HCT116 (cell line): ENCODE results near the gene DBNDD2. TPM values are rescaled to one million over a fixed set of nuclear protein-coding genes. Genes with fewer than 3 reads are reported as not detected.

Experiments
- ATAC-seq: fragments of 200-7000 bp; cut with Tn5 transposase; 2 replicates; pipeline ENCODE4 v1.9.1; 2020; ENCODE audit warnings: mild to moderate bottlenecking, moderate library complexity
- BruUV-seq: library from RNA; stranded (reverse); fragments of 400-500 nt; replicated peaks from 2 replicates; lab custom pipeline; 2021; lab: Mats Ljungman, UMichigan
- CTCF ChIA-PET: fragments of 300-600 bp; sonication (Branson Sonifier 250); formaldehyde crosslinking; loops from one replicate; lab custom pipeline; 2021; ENCODE audit warnings: antibody characterized with exemption; lab: Charles Lee
- POLR2A ChIA-PET: fragments of 300-600, 350-600 bp; sonication (Branson Sonifier 250); formaldehyde crosslinking; loops from one replicate; lab custom pipeline; 2021; ENCODE audit warnings: antibody characterized with exemption; lab: Charles Lee
- RAD21 ChIA-PET, 2 experiments: fragments of 300-600 bp; sonication (Branson Sonifier 250); formaldehyde crosslinking; loops; one replicate each; lab custom pipeline; 2023; ENCODE audit warnings: low total read pairs in 2 of 2; ENCODE audit not compliant: uncharacterized antibody in 2 of 2, unreplicated experiment in 2 of 2, low non-redundant PET in 1 of 2; lab: Charles Lee
- DNase-seq: peaks from one replicate; pipeline ENCODE4 v3.0.0-alpha.2; 2010; ENCODE audit warnings: low read depth, low spot score
- H2AFZ ChIP-seq: fragments of 200-600 bp; shearing (Covaris generic), sonication (generic); 2 replicates; pipeline ENCODE4 v1.6.1; 2017; ENCODE audit warnings: low read depth, mixed run types, mixed read lengths, antibody characterized with exemption, low read length; ENCODE audit not compliant: poor library complexity, severe bottlenecking
- H3K27ac ChIP-seq: 2 replicates; pipeline ENCODE4 v1.5.1; 2012; ENCODE audit warnings: low read depth, low read length
- H3K27me3 ChIP-seq: fragments of 200-600 bp; sonication (generic); 2 replicates; pipeline ENCODE4 v1.6.1; 2016; ENCODE audit warnings: mixed run types, low read length, mixed read lengths; ENCODE audit not compliant: insufficient read depth
- H3K36me3 ChIP-seq, 2 experiments: fragments of 200-500 bp in 1 of 2; fragments of 200-600 bp in 1 of 2; sonication (Bioruptor generic) in 1 of 2; sonication (generic) in 1 of 2; 2 replicates each; pipeline versions ENCODE4 v1.5.1 to v1.6.1; 2014 to 2016; ENCODE audit warnings: low read length in 2 of 2, inconsistent platforms in 1 of 2, mixed read lengths in 1 of 2, mixed run types in 1 of 2; ENCODE audit not compliant: insufficient read depth in 2 of 2, control insufficient read depth in 1 of 2
- H3K4me1 ChIP-seq, 2 experiments: fragments of 200-600 bp in 1 of 2; sonication (generic) in 1 of 2; 2 replicates each; pipeline versions ENCODE4 v1.5.1 to v1.6.1; 2012 to 2017; ENCODE audit warnings: low read length in 2 of 2, inconsistent platforms in 1 of 2, mild to moderate bottlenecking in 1 of 2, mixed read lengths in 1 of 2, mixed run types in 1 of 2, moderate library complexity in 1 of 2; ENCODE audit not compliant: insufficient read depth in 2 of 2, control insufficient read depth in 1 of 2
- H3K4me2 ChIP-seq: fragments of 200-600 bp; sonication (generic); 2 replicates; pipeline ENCODE4 v1.6.1; 2017; ENCODE audit warnings: mixed run types, low read length, mixed read lengths
- H3K4me3 ChIP-seq, 2 experiments: fragments of 200-600 bp in 1 of 2; sonication (generic) in 1 of 2; replicated peaks in 1 of 2; 2 replicates each; pipeline ENCODE4 v1.5.1; 2011 to 2016; ENCODE audit warnings: low read length in 2 of 2, control low read depth in 1 of 2, low read depth in 1 of 2, mild to moderate bottlenecking in 1 of 2, mixed read lengths in 1 of 2, mixed run types in 1 of 2
- H3K79me2 ChIP-seq: fragments of 200-600 bp; sonication (generic); 2 replicates; pipeline ENCODE4 v1.6.1; 2017; ENCODE audit warnings: mild to moderate bottlenecking, mixed run types, low read length, moderate library complexity, mixed read lengths; ENCODE audit not compliant: insufficient read depth
- H3K9ac ChIP-seq: fragments of 200-600 bp; sonication (generic); 2 replicates; pipeline ENCODE4 v1.6.1; 2016; ENCODE audit warnings: low read length, mixed read lengths
- H3K9me2 ChIP-seq: fragments of 200-600 bp; sonication (generic), shearing (Covaris generic); 2 replicates; pipeline ENCODE4 v1.6.1; 2017; ENCODE audit warnings: mixed run types, mild to moderate bottlenecking, moderate library complexity; ENCODE audit not compliant: insufficient read depth
- H3K9me3 ChIP-seq, 2 experiments: fragments of 200-500 bp in 1 of 2; fragments of 200-600 bp in 1 of 2; sonication (Bioruptor generic) in 1 of 2; sonication (generic) in 1 of 2; 2 replicates each; pipeline ENCODE4 v1.6.1; 2014 to 2017; ENCODE audit warnings: low read length in 2 of 2, mixed read lengths in 2 of 2, inconsistent platforms in 1 of 2, low read depth in 1 of 2, mild to moderate bottlenecking in 1 of 2, mixed run types in 1 of 2, moderate library complexity in 1 of 2; ENCODE audit not compliant: control insufficient read depth in 1 of 2, insufficient read depth in 1 of 2
- H4K20me1 ChIP-seq: fragments of 200-600 bp; sonication (generic), shearing (Covaris generic); 2 replicates; pipeline ENCODE4 v1.6.1; 2017; ENCODE audit warnings: mixed run types, mild to moderate bottlenecking, moderate library complexity; ENCODE audit not compliant: insufficient read depth
- CBX3 ChIP-seq: IDR thresholded peaks from 2 replicates; pipeline ENCODE4 v1.6.1; 2012; ENCODE audit warnings: low read depth
- FOSL1 ChIP-seq: IDR thresholded peaks from 2 replicates; pipeline ENCODE4 v1.6.1; 2012; ENCODE audit warnings: low read depth
- POLR2AphosphoS5 ChIP-seq: IDR thresholded peaks from 2 replicates; pipeline ENCODE4 v1.6.1; 2011; ENCODE audit warnings: mild to moderate bottlenecking, low read depth, low read length, moderate library complexity
- SIN3A ChIP-seq: IDR thresholded peaks from 2 replicates; pipeline ENCODE4 v1.6.1; 2012; ENCODE audit warnings: low read depth
- SP1 ChIP-seq: IDR thresholded peaks from 2 replicates; pipeline ENCODE4 v1.6.1; 2012; ENCODE audit warnings: low read depth
- SRF ChIP-seq: IDR thresholded peaks from 2 replicates; pipeline ENCODE4 v1.6.1; 2012; ENCODE audit warnings: low read depth
- TCF7L2 ChIP-seq: IDR thresholded peaks from 2 replicates; pipeline ENCODE4 v1.7.0; 2011; ENCODE audit warnings: borderline replicate concordance, inconsistent platforms; ENCODE audit not compliant: insufficient read depth, insufficient read length; ENCODE audit errors: extremely low read depth
- ZFX ChIP-seq: fragments of 450-650 bp; IDR thresholded peaks from 2 replicates; pipeline ENCODE4 v1.6.1; 2017
- ZNF274 ChIP-seq: fragments of 200-500 bp; sonication (Bioruptor generic); IDR thresholded peaks from 2 replicates; pipeline ENCODE4 v1.6.1; 2014; ENCODE audit warnings: mild to moderate bottlenecking, low read depth, low read length, inconsistent platforms
- intact Hi-C: fragments of 100-400 bp; cut with micrococcal nuclease; formaldehyde crosslinking; loops from 2 replicates; pipeline ENCODE4 v1.10.0; 2022
- total RNA-seq: library from RNA; stranded (reverse); gene quantifications from one replicate; pipeline ENCODE4 v1.2.1, GENCODE V29; 2021; ENCODE audit not compliant: unreplicated experiment
- TF ChIP-seq, protein P1 (sequence below): IDR thresholded peaks from 2 replicates; pipeline ENCODE4 v1.6.1; 2012; ENCODE audit warnings: low read depth
- TF ChIP-seq, protein P2 (sequence below), 3 experiments: fragments of 200-600 bp in 1 of 3; sonication (generic) in 1 of 3; IDR thresholded peaks in 2 of 3; conservative IDR thresholded peaks in 1 of 3; 2 replicates each; pipeline ENCODE4 v1.5.1; 2012 to 2017; ENCODE audit warnings: low read depth in 2 of 3, low read length in 2 of 3, antibody characterized with exemption in 1 of 3, borderline replicate concordance in 1 of 3, control low read depth in 1 of 3, mild to moderate bottlenecking in 1 of 3, mixed read lengths in 1 of 3, mixed run types in 1 of 3, moderate library complexity in 1 of 3; ENCODE audit not compliant: insufficient read depth in 1 of 3

The DBNDD2 gene
- total RNA-seq, 1 experiment from 2014 or later: 44.2 TPM

DNA sequence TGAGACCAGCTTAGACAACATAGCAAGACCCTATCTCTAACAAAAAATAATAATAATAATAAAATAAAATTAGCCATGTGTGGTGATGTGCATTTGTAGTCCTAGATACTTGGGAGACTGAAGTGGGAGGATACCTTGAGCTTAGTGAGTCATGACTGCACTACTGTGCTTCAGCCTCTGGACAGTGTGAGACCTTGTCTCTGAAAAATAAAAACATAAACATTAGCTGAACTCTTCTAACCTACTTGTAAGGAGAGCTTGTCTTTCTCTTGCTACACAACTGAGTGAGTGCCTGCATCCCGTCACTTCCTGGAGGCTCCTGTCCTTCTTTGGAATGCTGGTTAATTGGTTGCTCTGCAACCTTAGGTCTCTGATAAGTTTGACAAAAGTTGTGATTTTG lies 5.1 kb upstream of the DBNDD2 start:
- no peak overlapping the region for H3K9ac ChIP-seq
- intact Hi-C loops: no loop called here
- ChIA-PET POLR2A (interaction anchor here (1.0 kb wide), 1 partner anchor 10 kb away, joined by 3 read pairs; no protein-coding TSS in a partner anchor), CTCF (no interaction called here), RAD21 (no interaction called here)
- H3K79me2 ChIP-seq: peaks cover 14% of the 10 kb centered on the region; the same call in 1 of the 2 replicates
- H3K4me1 ChIP-seq: peaks cover 5 to 23% of the 10 kb centered on the region in 2 experiments; a peak in 3 of 4 replicates
- no peak overlapping the region for H3K27ac ChIP-seq
- DNase-seq: no peak
- H4K20me1 ChIP-seq: no peaks in the 10 kb centered on the region
- no peak for TF ChIP-seq CBX3
- no peak for TF ChIP-seq FOSL1
- no peak for TF ChIP-seq TCF7L2
- no peak for TF ChIP-seq SIN3A
- no peak for TF ChIP-seq ZNF274
- no peak for TF ChIP-seq SRF
- no peak for TF ChIP-seq ZFX
- TF ChIP-seq, protein P1, sequence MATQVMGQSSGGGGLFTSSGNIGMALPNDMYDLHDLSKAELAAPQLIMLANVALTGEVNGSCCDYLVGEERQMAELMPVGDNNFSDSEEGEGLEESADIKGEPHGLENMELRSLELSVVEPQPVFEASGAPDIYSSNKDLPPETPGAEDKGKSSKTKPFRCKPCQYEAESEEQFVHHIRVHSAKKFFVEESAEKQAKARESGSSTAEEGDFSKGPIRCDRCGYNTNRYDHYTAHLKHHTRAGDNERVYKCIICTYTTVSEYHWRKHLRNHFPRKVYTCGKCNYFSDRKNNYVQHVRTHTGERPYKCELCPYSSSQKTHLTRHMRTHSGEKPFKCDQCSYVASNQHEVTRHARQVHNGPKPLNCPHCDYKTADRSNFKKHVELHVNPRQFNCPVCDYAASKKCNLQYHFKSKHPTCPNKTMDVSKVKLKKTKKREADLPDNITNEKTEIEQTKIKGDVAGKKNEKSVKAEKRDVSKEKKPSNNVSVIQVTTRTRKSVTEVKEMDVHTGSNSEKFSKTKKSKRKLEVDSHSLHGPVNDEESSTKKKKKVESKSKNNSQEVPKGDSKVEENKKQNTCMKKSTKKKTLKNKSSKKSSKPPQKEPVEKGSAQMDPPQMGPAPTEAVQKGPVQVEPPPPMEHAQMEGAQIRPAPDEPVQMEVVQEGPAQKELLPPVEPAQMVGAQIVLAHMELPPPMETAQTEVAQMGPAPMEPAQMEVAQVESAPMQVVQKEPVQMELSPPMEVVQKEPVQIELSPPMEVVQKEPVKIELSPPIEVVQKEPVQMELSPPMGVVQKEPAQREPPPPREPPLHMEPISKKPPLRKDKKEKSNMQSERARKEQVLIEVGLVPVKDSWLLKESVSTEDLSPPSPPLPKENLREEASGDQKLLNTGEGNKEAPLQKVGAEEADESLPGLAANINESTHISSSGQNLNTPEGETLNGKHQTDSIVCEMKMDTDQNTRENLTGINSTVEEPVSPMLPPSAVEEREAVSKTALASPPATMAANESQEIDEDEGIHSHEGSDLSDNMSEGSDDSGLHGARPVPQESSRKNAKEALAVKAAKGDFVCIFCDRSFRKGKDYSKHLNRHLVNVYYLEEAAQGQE: no peak
- no peak for TF ChIP-seq SP1
- no peak for TF ChIP-seq POLR2AphosphoS5
- TF ChIP-seq, protein P2, sequence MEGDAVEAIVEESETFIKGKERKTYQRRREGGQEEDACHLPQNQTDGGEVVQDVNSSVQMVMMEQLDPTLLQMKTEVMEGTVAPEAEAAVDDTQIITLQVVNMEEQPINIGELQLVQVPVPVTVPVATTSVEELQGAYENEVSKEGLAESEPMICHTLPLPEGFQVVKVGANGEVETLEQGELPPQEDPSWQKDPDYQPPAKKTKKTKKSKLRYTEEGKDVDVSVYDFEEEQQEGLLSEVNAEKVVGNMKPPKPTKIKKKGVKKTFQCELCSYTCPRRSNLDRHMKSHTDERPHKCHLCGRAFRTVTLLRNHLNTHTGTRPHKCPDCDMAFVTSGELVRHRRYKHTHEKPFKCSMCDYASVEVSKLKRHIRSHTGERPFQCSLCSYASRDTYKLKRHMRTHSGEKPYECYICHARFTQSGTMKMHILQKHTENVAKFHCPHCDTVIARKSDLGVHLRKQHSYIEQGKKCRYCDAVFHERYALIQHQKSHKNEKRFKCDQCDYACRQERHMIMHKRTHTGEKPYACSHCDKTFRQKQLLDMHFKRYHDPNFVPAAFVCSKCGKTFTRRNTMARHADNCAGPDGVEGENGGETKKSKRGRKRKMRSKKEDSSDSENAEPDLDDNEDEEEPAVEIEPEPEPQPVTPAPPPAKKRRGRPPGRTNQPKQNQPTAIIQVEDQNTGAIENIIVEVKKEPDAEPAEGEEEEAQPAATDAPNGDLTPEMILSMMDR (IDR thresholded peaks at IDR 0.05 in 2 of 3, conservative IDR thresholded peaks at IDR 0.05 in 1 of 3; ENCODE audit: borderline replicate concordance in 1 of 3, insufficient read depth in 1 of 3, low read depth in 2 of 3, low read length in 2 of 3): no peak
- BruUV-seq: no TSS peak
- no peaks in the 10 kb centered on the region for H3K27me3 ChIP-seq
- no peaks in the 10 kb centered on the region for H3K36me3 ChIP-seq
- H2AFZ ChIP-seq: no peak overlapping the region
- peaks cover 11 to 16% of the 10 kb centered on the region in 2 experiments; a peak in 2 of 4 replicates for H3K9me3 ChIP-seq
- H3K4me3 ChIP-seq: no peak overlapping the region
- no peak overlapping the region for H3K4me2 ChIP-seq
- no peaks in the 10 kb centered on the region for H3K9me2 ChIP-seq
- no peak for ATAC-seq
